Activated CD4-positive, alpha-beta T cell treated with anti-CD3 and anti-CD28 coated beads, Interleukin-2, amount 10 ng/mL, durations not matched to agents 7 days and 5 days (primary cell): ENCODE measurements around the gene CLN6. TPM values are rescaled to one million over a fixed set of nuclear protein-coding genes. Genes with fewer than 3 reads are reported as not detected.

Source experiments
- total RNA-seq, 2 experiments: library from RNA; stranded (reverse); gene quantifications; one replicate each; pipeline ENCODE4 v1.2.3, GENCODE V29; 2021

Gene CLN6
- total RNA-seq, 2 experiments from 2014 or later = 57.6 to 61.9 TPM

Other genes starting within 250 kb of the CLN6 start
- gene PIAS1, start 175.4 kb downstream of the CLN6 start, total RNA-seq = 10 to 100 TPM; 41.7 to 53.3 TPM
- 10 to 100 TPM; 11.2 to 13.5 TPM for gene CALML4, start 24.4 kb downstream of the CLN6 start, total RNA-seq
- gene FEM1B, start 48.0 kb upstream of the CLN6 start, total RNA-seq = 10 to 100 TPM; 51.7 to 66.3 TPM
- 1 to 10 TPM; 1.0 to 1.1 TPM for gene ITGA11, start 202.4 kb upstream of the CLN6 start, total RNA-seq